Measurements from ENCODE around the gene ADAM17. TPM values are rescaled to one million over a fixed set of nuclear protein-coding genes. Genes with fewer than 3 reads are reported as not detected.
"Not testable (repeated sequence)": the region's sequence is repeated elsewhere in the genome, so short reads cannot be mapped to it uniquely, and the experiment has no call there.

Gene ADAM17
- total and polyA plus RNA-seq, 2 donors (not counting 1 experiment from before 2014, with no cell fraction given) = 12.3 to 69.9 TPM

- H3K36me3 ChIP-seq (ENCODE audit: control insufficient read depth, insufficient read depth, low read length) = peaks cover 8% of the 10 kb centered on the region
- no peak for TF ChIP-seq EZH2 (IDR thresholded peaks at IDR 0.05; ENCODE audit: low read length, missing control alignments)
- no peak for TF ChIP-seq CTCF (conservative IDR thresholded peaks at IDR 0.05 in 1 of 2, IDR thresholded peaks at IDR 0.05 in 1 of 2; ENCODE audit: low read depth in 1 of 2, low read length in 2 of 2)
- DNase-seq (ENCODE audit: low read depth in 2 of 2) = peak in 1 of 2 donors; percentile 48
Observed at GRCh38 chr2:9590641-9591040, 35.0 kb upstream of the ADAM17 start.

GRCh38 chr2:9586465-9586864 is 30.8 kb upstream of the ADAM17 start:
- no peak overlapping the region for H3K9ac ChIP-seq (ENCODE audit: insufficient read depth, low read length)
- H3K36me3 ChIP-seq (ENCODE audit: control insufficient read depth, insufficient read depth, low read length) = peaks cover 14% of the 10 kb centered on the region
- no peaks in the 10 kb centered on the region for H3K27me3 ChIP-seq (ENCODE audit: control insufficient read depth, insufficient read depth, low read length)
- no peaks in the 10 kb centered on the region for H3K4me1 ChIP-seq (ENCODE audit: control insufficient read depth, extremely low read depth, insufficient read depth, low read length)
- no peaks in the 10 kb centered on the region for H4K20me1 ChIP-seq (ENCODE audit: control insufficient read depth, extremely low read depth, insufficient read depth, low read length)
- TF ChIP-seq EZH2 (IDR thresholded peaks at IDR 0.05; ENCODE audit: low read length, missing control alignments) (no peak), CTCF (conservative IDR thresholded peaks at IDR 0.05 in 1 of 2, IDR thresholded peaks at IDR 0.05 in 1 of 2; ENCODE audit: low read depth in 1 of 2, low read length in 2 of 2) (no peak)
- H3K79me2 ChIP-seq (ENCODE audit: control insufficient read depth, insufficient read depth, low read length) = peaks cover 41% of the 10 kb centered on the region
- H3K4me2 ChIP-seq (ENCODE audit: extremely low read depth, insufficient read depth, low read length) = no peak overlapping the region
- no peak overlapping the region for H3K27ac ChIP-seq (ENCODE audit: insufficient read depth, low read length)
- DNase-seq (ENCODE audit: low read depth in 2 of 2) = no peak
- H2AFZ ChIP-seq (ENCODE audit: low read length) = no peak overlapping the region
- H3K4me3 ChIP-seq (replicated peaks in 1 of 4; ENCODE audit: control extremely low read depth in 1 of 4, insufficient read depth in 1 of 4, low read depth in 3 of 4, low read length in 4 of 4) = no peak overlapping the region
- H3K9me3 ChIP-seq (ENCODE audit: control insufficient read depth, insufficient read depth, low read depth, low read length) = no peaks in the 10 kb centered on the region

More at GRCh38 chr2:9590641-9591040, 35.0 kb upstream of the ADAM17 start:
- no peak overlapping the region for H3K4me3 ChIP-seq (replicated peaks in 1 of 4; ENCODE audit: control extremely low read depth in 1 of 4, insufficient read depth in 1 of 4, low read depth in 3 of 4, low read length in 4 of 4)
- H3K27me3 ChIP-seq (ENCODE audit: control insufficient read depth, insufficient read depth, low read length) = no peaks in the 10 kb centered on the region
- H3K9ac ChIP-seq (ENCODE audit: insufficient read depth, low read length) = no peak overlapping the region
- H3K9me3 ChIP-seq (ENCODE audit: control insufficient read depth, insufficient read depth, low read depth, low read length) = no peaks in the 10 kb centered on the region
- H3K79me2 ChIP-seq (ENCODE audit: control insufficient read depth, insufficient read depth, low read length) = peaks cover 79% of the 10 kb centered on the region
- no peak overlapping the region for H2AFZ ChIP-seq (ENCODE audit: low read length)
- H3K27ac ChIP-seq (ENCODE audit: insufficient read depth, low read length) = no peak overlapping the region
- H4K20me1 ChIP-seq (ENCODE audit: control insufficient read depth, extremely low read depth, insufficient read depth, low read length) = no peaks in the 10 kb centered on the region
- H3K4me2 ChIP-seq (ENCODE audit: extremely low read depth, insufficient read depth, low read length) = no peak overlapping the region
- peaks cover 4% of the 10 kb centered on the region for H3K4me1 ChIP-seq (ENCODE audit: control insufficient read depth, extremely low read depth, insufficient read depth, low read length)

GRCh38 chr2:9585486-9585885 is 29.9 kb upstream of the ADAM17 start:
- Histone ChIP-seq H3K4me2 (ENCODE audit: extremely low read depth, insufficient read depth, low read length) (no peak overlapping the region), H2AFZ (ENCODE audit: low read length) (no peak overlapping the region), H3K36me3 (ENCODE audit: control insufficient read depth, insufficient read depth, low read length) (peaks cover 14% of the 10 kb centered on the region)

GRCh38 chr2:9584902-9585301 is 29.3 kb upstream of the ADAM17 start:
- H3K27ac ChIP-seq (ENCODE audit: insufficient read depth, low read length); H3K4me3 ChIP-seq (replicated peaks in 1 of 4; ENCODE audit: control extremely low read depth in 1 of 4, insufficient read depth in 1 of 4, low read depth in 3 of 4, low read length in 4 of 4); H2AFZ ChIP-seq (ENCODE audit: low read length); H3K9ac ChIP-seq (ENCODE audit: insufficient read depth, low read length); H3K4me2 ChIP-seq (ENCODE audit: extremely low read depth, insufficient read depth, low read length); H3K27me3 ChIP-seq (ENCODE audit: control insufficient read depth, insufficient read depth, low read length); H3K9me3 ChIP-seq (ENCODE audit: control insufficient read depth, insufficient read depth, low read depth, low read length); H3K4me1 ChIP-seq (ENCODE audit: control insufficient read depth, extremely low read depth, insufficient read depth, low read length); H4K20me1 ChIP-seq (ENCODE audit: control insufficient read depth, extremely low read depth, insufficient read depth, low read length); DNase-seq (ENCODE audit: low read depth in 2 of 2): not testable (repeated sequence)
- peaks cover 27% of the 10 kb centered on the region for H3K79me2 ChIP-seq (ENCODE audit: control insufficient read depth, insufficient read depth, low read length)
- peaks cover 12% of the 10 kb centered on the region for H3K36me3 ChIP-seq (ENCODE audit: control insufficient read depth, insufficient read depth, low read length)

More at GRCh38 chr2:9585486-9585885, 29.9 kb upstream of the ADAM17 start:
- Histone ChIP-seq H4K20me1 (ENCODE audit: control insufficient read depth, extremely low read depth, insufficient read depth, low read length) (no peaks in the 10 kb centered on the region), H3K27ac (ENCODE audit: insufficient read depth, low read length) (no peak overlapping the region), H3K79me2 (ENCODE audit: control insufficient read depth, insufficient read depth, low read length) (peaks cover 32% of the 10 kb centered on the region), H3K9me3 (ENCODE audit: control insufficient read depth, insufficient read depth, low read depth, low read length) (no peaks in the 10 kb centered on the region), H3K9ac (ENCODE audit: insufficient read depth, low read length) (no peak overlapping the region), H3K4me1 (ENCODE audit: control insufficient read depth, extremely low read depth, insufficient read depth, low read length) (no peaks in the 10 kb centered on the region), H3K27me3 (ENCODE audit: control insufficient read depth, insufficient read depth, low read length) (no peaks in the 10 kb centered on the region), H3K4me3 (replicated peaks in 1 of 4; ENCODE audit: control extremely low read depth in 1 of 4, insufficient read depth in 1 of 4, low read depth in 3 of 4, low read length in 4 of 4) (no peak overlapping the region)
- no peak for DNase-seq (ENCODE audit: low read depth in 2 of 2)
- TF ChIP-seq CTCF (conservative IDR thresholded peaks at IDR 0.05 in 1 of 2, IDR thresholded peaks at IDR 0.05 in 1 of 2; ENCODE audit: low read depth in 1 of 2, low read length in 2 of 2) (no peak), EZH2 (IDR thresholded peaks at IDR 0.05; ENCODE audit: low read length, missing control alignments) (no peak)

All from fibroblast of lung (primary cell).